ENCODE measurements around the gene WDR81.

WDR81 gene

GRCh38 chr17:1785930-1786329 is 61.4 kb downstream of the WDR81 start:
- no peak for DNase-seq

- no peak for DNase-seq
Observed at GRCh38 chr17:1786708-1787107, 62.2 kb downstream of the WDR81 start.

GRCh38 chr17:1787301-1787902 is 62.9 kb downstream of the WDR81 start:
- no peak for DNase-seq
